K562 (cell line): ENCODE measurements around the gene USP22. TPM values are rescaled to one million over a fixed set of nuclear protein-coding genes. Genes with fewer than 3 reads are reported as not detected.

ENCODE experiments used
- ATAC-seq: fragments of 200-7000 bp; cut with Tn5 transposase; 3 replicates; pipeline ENCODE4 v1.9.1; 2020; ENCODE audit warnings: moderate library complexity
- BruUV-seq: library from RNA; stranded (reverse); fragments of 400-500 nt; replicated peaks from 2 replicates; lab custom pipeline; 2021; lab: Mats Ljungman, UMichigan
- CTCF ChIA-PET: fragments of 300-600 bp; formaldehyde crosslinking; extraction: SDS; loops from one replicate; lab custom pipeline; 2021; ENCODE audit warnings: low intra/inter-chr PET ratio; lab: Yijun Ruan, JAX
- POLR2A ChIA-PET: fragments of 300-600, 350-650 bp; sonication (Branson Sonifier 250); formaldehyde crosslinking; extraction: SDS; loops from one replicate; lab custom pipeline; 2021; ENCODE audit warnings: antibody characterized with exemption, inconsistent platforms; lab: Yijun Ruan, JAX
- DNase-seq, 4 experiments: peaks; one replicate each; pipeline versions ENCODE4 v3.0.0 to v3.0.0-alpha.2; 2011 to 2018; ENCODE audit warnings: low spot score in 3 of 4, mixed read lengths in 3 of 4; ENCODE audit errors: extremely low read depth in 1 of 4
- FAIRE-seq: peaks from 2 replicates; lab custom pipeline; 2011; peaks lifted over from hg19 to GRCh38; lab: Jason Lieb, UNC
- H2AFZ ChIP-seq: 2 replicates; pipeline ENCODE4 v1.6.0; 2011; ENCODE audit warnings: low read depth, low read length, control low read depth, inconsistent platforms
- H3K27ac ChIP-seq: fragments of 200-600 bp; 3 replicates; pipeline ENCODE4 v1.8.0; 2011; ENCODE audit warnings: low read depth, mild to moderate bottlenecking, control low read depth, inconsistent platforms, low read length, moderate library complexity, mixed read lengths; ENCODE audit errors: extremely low read depth
- H3K27me3 ChIP-seq, 2 experiments: fragments of 300-600 bp in 1 of 2; 2 replicates in 1 of 2; 3 replicates in 1 of 2; pipeline versions ENCODE4 v1.6.0 to v1.8.0; 2011; ENCODE audit warnings: inconsistent platforms in 2 of 2, low read length in 2 of 2, mild to moderate bottlenecking in 1 of 2, mixed read lengths in 1 of 2, moderate library complexity in 1 of 2; ENCODE audit not compliant: control insufficient read depth in 2 of 2, insufficient read depth in 2 of 2
- H3K36me3 ChIP-seq: fragments of 300-600 bp; 3 replicates; pipeline ENCODE4 v1.8.0; 2011; ENCODE audit warnings: mild to moderate bottlenecking, low read length, inconsistent platforms; ENCODE audit not compliant: control insufficient read depth, insufficient read depth
- H3K4me1 ChIP-seq, 2 experiments: fragments of 200-600 bp in 1 of 2; replicated peaks in 1 of 2; 2 replicates in 1 of 2; 3 replicates in 1 of 2; pipeline versions ENCODE4 v1.5.1 to v1.8.0; 2011; ENCODE audit warnings: inconsistent platforms in 2 of 2, low read length in 2 of 2, mild to moderate bottlenecking in 1 of 2, mixed read lengths in 1 of 2, moderate library complexity in 1 of 2; ENCODE audit not compliant: control insufficient read depth in 2 of 2, insufficient read depth in 2 of 2
- H3K4me2 ChIP-seq: 2 replicates; pipeline ENCODE4 v1.6.1; 2011; ENCODE audit warnings: low read length, control low read depth, inconsistent platforms, mixed read lengths; ENCODE audit not compliant: insufficient read depth
- H3K4me3 ChIP-seq: fragments of 200-600 bp; sonication (generic), shearing (Covaris generic); 2 replicates; pipeline ENCODE4 v1.5.1; 2016; ENCODE audit warnings: control low read depth, inconsistent platforms
- H3K79me2 ChIP-seq: fragments of 200-600 bp; 3 replicates; pipeline ENCODE4 v1.8.0; 2011; ENCODE audit warnings: low read length, inconsistent platforms; ENCODE audit not compliant: control insufficient read depth, insufficient read depth
- H3K9ac ChIP-seq, 2 experiments: 2 replicates each; pipeline versions ENCODE4 v1.6.0 to v1.6.1; 2011; ENCODE audit warnings: low read depth in 2 of 2, low read length in 2 of 2, control low read depth in 1 of 2, inconsistent platforms in 1 of 2, mild to moderate bottlenecking in 1 of 2, mixed read lengths in 1 of 2; ENCODE audit not compliant: insufficient read depth in 1 of 2
- H3K9me1 ChIP-seq: one replicate; pipeline ENCODE4 v1.6.0; 2011; ENCODE audit warnings: inconsistent platforms, mild to moderate bottlenecking, low read length, moderate library complexity; ENCODE audit not compliant: control insufficient read depth, insufficient read depth
- H3K9me3 ChIP-seq: replicated peaks from 2 replicates; pipeline ENCODE4 v1.5.1; 2011; ENCODE audit warnings: low read depth, low read length, inconsistent platforms; ENCODE audit not compliant: control insufficient read depth, insufficient read depth
- H4K20me1 ChIP-seq: replicated peaks from 2 replicates; pipeline ENCODE4 v1.6.1; 2011; ENCODE audit warnings: low read length, inconsistent platforms, mixed read lengths; ENCODE audit not compliant: control insufficient read depth, insufficient read depth
- DPF2 ChIP-seq: fragments of 450-650 bp; IDR thresholded peaks from 2 replicates; pipeline ENCODE4 v1.6.1; 2016
- NFE2 ChIP-seq: IDR thresholded peaks from 2 replicates; pipeline ENCODE4 v1.6.1; 2014; ENCODE audit warnings: antibody characterized with exemption, low read depth
- RFX1 ChIP-seq: fragments of 450-650 bp; IDR thresholded peaks from 2 replicates; pipeline ENCODE4 v1.6.1; 2016; ENCODE audit warnings: mild to moderate bottlenecking, moderate library complexity
- WGBS: fragments of 100-300 bp; shearing (Covaris generic); methylation state at CpG from one replicate; pipeline ENCODE4 v1.1.6; 2016; ENCODE audit warnings: low coverage, mixed read lengths; ENCODE audit not compliant: insufficient coverage; ENCODE audit errors: missing lambda C conversion rate; 5-methylcytosine and 5-hydroxymethylcytosine counted together
- in situ Hi-C: fragments of 300-500 bp; cut with MboI; formaldehyde crosslinking; loops from 4 replicates; pipeline ENCODE4 v1.15.0; 2018; ENCODE audit warnings: inconsistent platforms, mixed read lengths
- intact Hi-C: fragments of 100-400 bp; cut with micrococcal nuclease; formaldehyde crosslinking; loops from 2 replicates; pipeline ENCODE4 v1.14.2; 2022
- polyA plus RNA-seq, 8 experiments: library from polyadenylated mRNA; depleted of rRNA in 4 of 8; stranded (reverse) in 5 of 8; unstranded in 3 of 8; fragments of >200 nt; fragmentation: Nextera tagmentation in 2 of 8; fragmentation: Illumina TruSeq in 1 of 8; extraction: Ambion mirVana in 2 of 8; extraction: Trizol in 1 of 8; gene quantifications; 2 replicates each; pipeline versions ENCODE4 v1.2.1 to v1.2.3, GENCODE V29; 2011 to 2014; ENCODE audit warnings: inconsistent platforms in 1 of 8, missing spikeins in 1 of 8
- total RNA-seq, 7 experiments: library from RNA; depleted of rRNA in 6 of 7; stranded (reverse); fragments of >200 nt in 6 of 7; fragmentation: Illumina TruSeq in 2 of 7; extraction: Trizol in 2 of 7; gene quantifications; 2 replicates each; pipeline versions ENCODE4 v1.2.1 to v1.2.3, GENCODE V29; 2011 to 2021; ENCODE audit warnings: low replicate concordance in 1 of 7
- TF ChIP-seq, protein P1 (sequence below): fragments of 250-450 bp; sonication (Bioruptor Pico); IDR thresholded peaks from 2 replicates; pipeline ENCODE4 v1.4.0; 2020; ENCODE audit warnings: mild to moderate bottlenecking, moderate library complexity
- TF ChIP-seq, protein P2 (sequence below): sonication (generic); formaldehyde crosslinking; IDR thresholded peaks from 2 replicates; pipeline ENCODE4 v1.8.1; 2023; ENCODE audit warnings: missing genetic modification reagents, mild to moderate bottlenecking, borderline replicate concordance
- TF ChIP-seq, protein P3 (sequence below), 3 experiments: IDR thresholded peaks in 2 of 3; conservative IDR thresholded peaks in 1 of 3; 2 replicates each; pipeline ENCODE4 v1.5.1; 2011 to 2012; ENCODE audit warnings: low read length in 3 of 3, mild to moderate bottlenecking in 3 of 3, control low read depth in 2 of 3, improper control_type of control experiment in 1 of 3, inconsistent platforms in 1 of 3, low read depth in 1 of 3, mixed read lengths in 1 of 3, moderate library complexity in 1 of 3; ENCODE audit not compliant: insufficient read depth in 2 of 3
- TF ChIP-seq, protein P4 (sequence below): fragments of 450-650 bp; IDR thresholded peaks from 2 replicates; pipeline ENCODE4 v1.6.1; 2016

Gene USP22
- total and polyA plus RNA-seq, 9 of the 15 experiments (the other 6 are each of a cell fraction or from before 2014, with no cell fraction given), result 6.5 to 113 (median 58.9) TPM

DNA sequence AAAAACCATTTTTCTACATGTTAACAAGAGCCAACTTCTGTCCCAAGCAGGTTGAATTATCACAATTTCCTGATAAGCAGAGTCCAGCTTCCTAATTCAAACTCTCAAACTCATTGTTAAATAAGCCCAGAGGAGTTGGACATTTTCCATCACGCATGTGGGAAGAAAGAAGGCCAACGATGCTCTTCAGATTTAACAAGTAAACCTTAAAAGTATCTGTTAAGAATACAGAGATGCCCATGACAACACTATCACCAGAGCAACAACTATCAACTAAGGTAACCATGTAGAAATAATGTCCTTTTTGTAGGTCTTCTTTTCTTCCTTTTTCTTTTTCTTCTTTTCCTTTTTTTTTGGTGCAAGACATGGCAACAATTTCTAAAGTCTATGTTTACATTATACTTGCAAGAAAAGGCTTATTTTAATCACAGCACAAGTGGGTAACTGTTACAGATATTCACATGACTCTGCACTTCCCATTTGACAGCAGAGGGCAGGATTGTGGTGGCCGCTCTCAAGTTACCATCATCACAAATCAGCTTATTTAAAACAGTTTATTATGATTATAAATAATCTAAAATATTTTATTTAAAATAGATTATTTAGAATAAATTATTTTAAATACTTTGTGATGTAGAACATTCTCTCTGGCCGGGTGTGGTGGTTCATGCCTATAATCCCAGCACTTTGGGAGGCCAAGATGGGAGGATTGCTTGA, 48.2 kb upstream of the USP22 start:
- Histone ChIP-seq H2AFZ (no peak overlapping the region), H3K36me3 (no peaks in the 10 kb centered on the region), H3K4me3 (no peak overlapping the region), H3K4me1 (no peaks in the 10 kb centered on the region), H3K9me1 (no peaks in the 10 kb centered on the region), H3K27ac (no peak overlapping the region), H3K9me3 (no peaks in the 10 kb centered on the region), H3K27me3 (no peaks in the 10 kb centered on the region), H4K20me1 (no peaks in the 10 kb centered on the region), H3K9ac (no peak overlapping the region), H3K4me2 (no peak overlapping the region), H3K79me2 (no peaks in the 10 kb centered on the region)
- DNase-seq (peak in 1 of 4 experiments; percentile 11), FAIRE-seq (no peak), ATAC-seq (no peak)
- WGBS, result 14% methylated on average over 4 of the region's 4 CpGs
- CTCF ChIA-PET, result no interaction called here
- intact Hi-C loops (no loop called here), in situ Hi-C loops (no loop called here)
- POLR2A ChIA-PET, result no interaction called here
- BruUV-seq, result no TSS peak
- TF ChIP-seq, protein P1, sequence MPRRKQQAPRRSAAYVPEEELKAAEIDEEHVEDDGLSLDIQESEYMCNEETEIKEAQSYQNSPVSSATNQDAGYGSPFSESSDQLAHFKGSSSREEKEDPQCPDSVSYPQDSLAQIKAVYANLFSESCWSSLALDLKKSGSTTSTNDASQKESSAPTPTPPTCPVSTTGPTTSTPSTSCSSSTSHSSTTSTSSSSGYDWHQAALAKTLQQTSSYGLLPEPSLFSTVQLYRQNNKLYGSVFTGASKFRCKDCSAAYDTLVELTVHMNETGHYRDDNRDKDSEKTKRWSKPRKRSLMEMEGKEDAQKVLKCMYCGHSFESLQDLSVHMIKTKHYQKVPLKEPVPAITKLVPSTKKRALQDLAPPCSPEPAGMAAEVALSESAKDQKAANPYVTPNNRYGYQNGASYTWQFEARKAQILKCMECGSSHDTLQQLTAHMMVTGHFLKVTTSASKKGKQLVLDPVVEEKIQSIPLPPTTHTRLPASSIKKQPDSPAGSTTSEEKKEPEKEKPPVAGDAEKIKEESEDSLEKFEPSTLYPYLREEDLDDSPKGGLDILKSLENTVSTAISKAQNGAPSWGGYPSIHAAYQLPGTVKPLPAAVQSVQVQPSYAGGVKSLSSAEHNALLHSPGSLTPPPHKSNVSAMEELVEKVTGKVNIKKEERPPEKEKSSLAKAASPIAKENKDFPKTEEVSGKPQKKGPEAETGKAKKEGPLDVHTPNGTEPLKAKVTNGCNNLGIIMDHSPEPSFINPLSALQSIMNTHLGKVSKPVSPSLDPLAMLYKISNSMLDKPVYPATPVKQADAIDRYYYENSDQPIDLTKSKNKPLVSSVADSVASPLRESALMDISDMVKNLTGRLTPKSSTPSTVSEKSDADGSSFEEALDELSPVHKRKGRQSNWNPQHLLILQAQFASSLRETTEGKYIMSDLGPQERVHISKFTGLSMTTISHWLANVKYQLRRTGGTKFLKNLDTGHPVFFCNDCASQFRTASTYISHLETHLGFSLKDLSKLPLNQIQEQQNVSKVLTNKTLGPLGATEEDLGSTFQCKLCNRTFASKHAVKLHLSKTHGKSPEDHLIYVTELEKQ (CRISPR knock-in tag), result no peak
- TF ChIP-seq NFE2 (peak; percentile 50; the same call in 1 of the 2 replicates), RFX1 (peak; percentile 17; the same call in 1 of the 2 replicates), DPF2 (no peak)
- TF ChIP-seq, protein P2, sequence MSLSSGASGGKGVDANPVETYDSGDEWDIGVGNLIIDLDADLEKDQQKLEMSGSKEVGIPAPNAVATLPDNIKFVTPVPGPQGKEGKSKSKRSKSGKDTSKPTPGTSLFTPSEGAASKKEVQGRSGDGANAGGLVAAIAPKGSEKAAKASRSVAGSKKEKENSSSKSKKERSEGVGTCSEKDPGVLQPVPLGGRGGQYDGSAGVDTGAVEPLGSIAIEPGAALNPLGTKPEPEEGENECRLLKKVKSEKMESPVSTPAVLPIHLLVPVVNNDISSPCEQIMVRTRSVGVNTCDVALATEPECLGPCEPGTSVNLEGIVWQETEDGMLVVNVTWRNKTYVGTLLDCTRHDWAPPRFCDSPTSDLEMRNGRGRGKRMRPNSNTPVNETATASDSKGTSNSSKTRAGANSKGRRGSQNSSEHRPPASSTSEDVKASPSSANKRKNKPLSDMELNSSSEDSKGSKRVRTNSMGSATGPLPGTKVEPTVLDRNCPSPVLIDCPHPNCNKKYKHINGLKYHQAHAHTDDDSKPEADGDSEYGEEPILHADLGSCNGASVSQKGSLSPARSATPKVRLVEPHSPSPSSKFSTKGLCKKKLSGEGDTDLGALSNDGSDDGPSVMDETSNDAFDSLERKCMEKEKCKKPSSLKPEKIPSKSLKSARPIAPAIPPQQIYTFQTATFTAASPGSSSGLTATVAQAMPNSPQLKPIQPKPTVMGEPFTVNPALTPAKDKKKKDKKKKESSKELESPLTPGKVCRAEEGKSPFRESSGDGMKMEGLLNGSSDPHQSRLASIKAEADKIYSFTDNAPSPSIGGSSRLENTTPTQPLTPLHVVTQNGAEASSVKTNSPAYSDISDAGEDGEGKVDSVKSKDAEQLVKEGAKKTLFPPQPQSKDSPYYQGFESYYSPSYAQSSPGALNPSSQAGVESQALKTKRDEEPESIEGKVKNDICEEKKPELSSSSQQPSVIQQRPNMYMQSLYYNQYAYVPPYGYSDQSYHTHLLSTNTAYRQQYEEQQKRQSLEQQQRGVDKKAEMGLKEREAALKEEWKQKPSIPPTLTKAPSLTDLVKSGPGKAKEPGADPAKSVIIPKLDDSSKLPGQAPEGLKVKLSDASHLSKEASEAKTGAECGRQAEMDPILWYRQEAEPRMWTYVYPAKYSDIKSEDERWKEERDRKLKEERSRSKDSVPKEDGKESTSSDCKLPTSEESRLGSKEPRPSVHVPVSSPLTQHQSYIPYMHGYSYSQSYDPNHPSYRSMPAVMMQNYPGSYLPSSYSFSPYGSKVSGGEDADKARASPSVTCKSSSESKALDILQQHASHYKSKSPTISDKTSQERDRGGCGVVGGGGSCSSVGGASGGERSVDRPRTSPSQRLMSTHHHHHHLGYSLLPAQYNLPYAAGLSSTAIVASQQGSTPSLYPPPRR, result no peak
- TF ChIP-seq, protein P3, sequence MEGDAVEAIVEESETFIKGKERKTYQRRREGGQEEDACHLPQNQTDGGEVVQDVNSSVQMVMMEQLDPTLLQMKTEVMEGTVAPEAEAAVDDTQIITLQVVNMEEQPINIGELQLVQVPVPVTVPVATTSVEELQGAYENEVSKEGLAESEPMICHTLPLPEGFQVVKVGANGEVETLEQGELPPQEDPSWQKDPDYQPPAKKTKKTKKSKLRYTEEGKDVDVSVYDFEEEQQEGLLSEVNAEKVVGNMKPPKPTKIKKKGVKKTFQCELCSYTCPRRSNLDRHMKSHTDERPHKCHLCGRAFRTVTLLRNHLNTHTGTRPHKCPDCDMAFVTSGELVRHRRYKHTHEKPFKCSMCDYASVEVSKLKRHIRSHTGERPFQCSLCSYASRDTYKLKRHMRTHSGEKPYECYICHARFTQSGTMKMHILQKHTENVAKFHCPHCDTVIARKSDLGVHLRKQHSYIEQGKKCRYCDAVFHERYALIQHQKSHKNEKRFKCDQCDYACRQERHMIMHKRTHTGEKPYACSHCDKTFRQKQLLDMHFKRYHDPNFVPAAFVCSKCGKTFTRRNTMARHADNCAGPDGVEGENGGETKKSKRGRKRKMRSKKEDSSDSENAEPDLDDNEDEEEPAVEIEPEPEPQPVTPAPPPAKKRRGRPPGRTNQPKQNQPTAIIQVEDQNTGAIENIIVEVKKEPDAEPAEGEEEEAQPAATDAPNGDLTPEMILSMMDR (IDR thresholded peaks at IDR 0.05 in 2 of 3, conservative IDR thresholded peaks at IDR 0.05 in 1 of 3; ENCODE audit: insufficient read depth in 2 of 3, low read depth in 1 of 3, low read length in 3 of 3), result peak in 1 of 3 experiments; percentile 15; a peak in 1 of 6 replicates
- TF ChIP-seq, protein P4, sequence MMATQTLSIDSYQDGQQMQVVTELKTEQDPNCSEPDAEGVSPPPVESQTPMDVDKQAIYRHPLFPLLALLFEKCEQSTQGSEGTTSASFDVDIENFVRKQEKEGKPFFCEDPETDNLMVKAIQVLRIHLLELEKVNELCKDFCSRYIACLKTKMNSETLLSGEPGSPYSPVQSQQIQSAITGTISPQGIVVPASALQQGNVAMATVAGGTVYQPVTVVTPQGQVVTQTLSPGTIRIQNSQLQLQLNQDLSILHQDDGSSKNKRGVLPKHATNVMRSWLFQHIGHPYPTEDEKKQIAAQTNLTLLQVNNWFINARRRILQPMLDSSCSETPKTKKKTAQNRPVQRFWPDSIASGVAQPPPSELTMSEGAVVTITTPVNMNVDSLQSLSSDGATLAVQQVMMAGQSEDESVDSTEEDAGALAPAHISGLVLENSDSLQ, result no peak
